SK-N-MC (cell line): ENCODE data around the gene BPIFA1.

Experiments
- EZH2 ChIP-seq: fragments of 200-600 bp; sonication (generic); IDR thresholded peaks from one replicate; pipeline ENCODE4 v1.6.1; 2017; ENCODE audit warnings: antibody characterized with exemption
- POLR2AphosphoS5 ChIP-seq: IDR thresholded peaks from 2 replicates; pipeline ENCODE4 v1.6.1; 2012; ENCODE audit warnings: mild to moderate bottlenecking, low read depth, low read length, borderline replicate concordance

DNA sequence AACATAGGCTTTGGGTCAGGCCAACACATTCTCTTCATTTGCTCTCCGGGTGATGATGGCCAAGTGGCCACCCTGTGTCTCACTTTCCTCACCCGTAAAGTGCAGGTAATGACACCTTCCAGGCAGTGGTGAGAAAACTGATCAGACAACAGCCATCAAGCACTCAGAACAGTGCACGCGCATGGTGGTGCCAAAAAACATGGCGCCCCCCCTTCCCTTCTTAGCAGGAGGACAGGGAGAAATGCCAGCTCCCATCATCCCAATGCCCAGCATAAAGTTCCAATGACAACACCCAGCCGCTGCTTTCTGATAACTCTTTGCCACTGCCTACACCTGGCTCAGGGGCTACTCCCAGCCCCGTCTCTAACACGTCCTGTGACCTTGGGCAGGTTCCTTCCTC is 55.6 kb downstream of the BPIFA1 start:
- TF ChIP-seq EZH2 (no peak), POLR2AphosphoS5 (no peak)
